Kidney (tissue), 14 donors: ENCODE data around the gene MASP2. TPM values are rescaled to one million over a fixed set of nuclear protein-coding genes. Genes with fewer than 3 reads are reported as not detected.

ENCODE experiments used
- DNase-seq, 5 donors: peaks; one replicate each; pipeline ENCODE4 v3.0.0-alpha.2; 2013 to 2020
- FAIRE-seq: peaks from 2 replicates; lab custom pipeline; 2012; peaks lifted over from hg19 to GRCh38; lab: Jason Lieb, UNC
- H3K27ac ChIP-seq, 2 donors: one replicate each; pipeline ENCODE4 v1.7.0; 2013; ENCODE audit warnings: low read depth in 2 of 2, low read length in 2 of 2, inconsistent platforms in 1 of 2
- H3K27me3 ChIP-seq: one replicate; pipeline ENCODE4 v1.7.1; 2013; ENCODE audit warnings: low read length, inconsistent platforms; ENCODE audit not compliant: control insufficient read depth, insufficient read depth
- H3K36me3 ChIP-seq, 3 donors: one replicate each; pipeline versions ENCODE4 v1.7.0 to v1.7.1; 2013; ENCODE audit warnings: low read length in 3 of 3, control low read depth in 1 of 3, inconsistent platforms in 1 of 3; ENCODE audit not compliant: insufficient read depth in 3 of 3, control insufficient read depth in 2 of 3
- H3K4me1 ChIP-seq, 3 donors: one replicate each; pipeline versions ENCODE4 v1.7.0 to v1.7.1; 2013; ENCODE audit warnings: low read length in 3 of 3, inconsistent platforms in 1 of 3, low read depth in 1 of 3; ENCODE audit not compliant: control insufficient read depth in 2 of 3, insufficient read depth in 2 of 3
- H3K4me3 ChIP-seq, 3 donors: one replicate each; pipeline versions ENCODE4 v1.7.0 to v1.8.1; 2013; ENCODE audit warnings: low read length in 3 of 3, control low read depth in 1 of 3, inconsistent platforms in 1 of 3
- H3K9ac ChIP-seq, 3 donors: one replicate each; pipeline versions ENCODE4 v1.7.0 to v1.7.1; 2013; ENCODE audit warnings: low read length in 3 of 3, control low read depth in 1 of 3, inconsistent platforms in 1 of 3
- H3K9me3 ChIP-seq, 3 donors: one replicate each; pipeline versions ENCODE4 v1.7.0 to v1.7.1; 2013; ENCODE audit warnings: low read length in 3 of 3, control low read depth in 1 of 3, inconsistent platforms in 1 of 3; ENCODE audit not compliant: control insufficient read depth in 2 of 3, insufficient read depth in 1 of 3
- intact Hi-C: fragments of 100-400 bp; cut with DNase I; formaldehyde crosslinking; loops from one replicate; pipeline ENCODE4 v1.11.1; 2022
- polyA plus RNA-seq: library from polyadenylated mRNA; stranded (reverse); fragments of 350-450 nt; fragmentation: Illumina TruSeq; extraction: RNeasy Lipid Tissue Mini Kit (QIAGEN cat#74804); gene quantifications from one replicate; pipeline ENCODE4 v1.2.3, GENCODE V29; 2014; ENCODE audit warnings: low read depth, low replicate concordance; ENCODE audit not compliant: insufficient read depth
- total RNA-seq: library from RNA; stranded (reverse); fragmentation: NEBNext Ultra II Directional; extraction: Animal tissue kit (Norgen Biotek cat#: 25700); gene quantifications from one replicate; pipeline ENCODE4 v1.2.1, GENCODE V29; 2021
- TF ChIP-seq, protein P1 (sequence below): IDR thresholded peaks from 3 replicates; pipeline ENCODE4 v1.5.1; 2012; ENCODE audit warnings: mild to moderate bottlenecking, moderate library complexity, borderline replicate concordance; ENCODE audit not compliant: insufficient read depth; ENCODE audit errors: extremely low read depth
- donor health status: control.
- donor health status: control.
- donor health status: control.
- donor health status: control.
- donor health status: control.
- donor health status: DM: yes; HTN: yes; CAD: no.
- donor health status: Normal renal cell carcinoma (clear cell type).

Gene MASP2
- total and polyA plus RNA-seq, 2 donors from 2014 or later: not detected

DNA sequence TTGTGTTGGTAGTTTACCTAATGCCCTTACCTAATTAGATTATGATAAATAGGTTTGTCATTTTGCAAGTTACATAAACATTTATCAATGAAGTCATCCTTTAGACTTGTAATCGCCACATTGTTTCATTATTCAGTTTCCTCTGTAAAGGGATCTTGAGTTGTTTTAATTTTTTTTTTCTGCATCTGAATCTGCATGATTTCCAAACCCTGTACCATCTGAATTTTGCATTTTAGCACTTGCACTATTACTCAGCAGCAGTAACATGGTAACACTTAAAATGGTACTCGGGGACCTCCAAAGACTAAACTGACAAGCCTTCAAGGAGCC, 22.2 kb downstream of the MASP2 start:
- Histone ChIP-seq H3K4me1 (no peaks in the 10 kb centered on the region), H3K36me3 (peaks cover 2 to 66% (median 36%) of the 10 kb centered on the region in 3 donors), H3K27me3 (no peaks in the 10 kb centered on the region), H3K9ac (no peak overlapping the region), H3K4me3 (no peak overlapping the region), H3K27ac (no peak overlapping the region), H3K9me3 (no peaks in the 10 kb centered on the region)
- DNase-seq (no peak), FAIRE-seq (no peak)
- intact Hi-C loops: no loop called here
- TF ChIP-seq, protein P1, sequence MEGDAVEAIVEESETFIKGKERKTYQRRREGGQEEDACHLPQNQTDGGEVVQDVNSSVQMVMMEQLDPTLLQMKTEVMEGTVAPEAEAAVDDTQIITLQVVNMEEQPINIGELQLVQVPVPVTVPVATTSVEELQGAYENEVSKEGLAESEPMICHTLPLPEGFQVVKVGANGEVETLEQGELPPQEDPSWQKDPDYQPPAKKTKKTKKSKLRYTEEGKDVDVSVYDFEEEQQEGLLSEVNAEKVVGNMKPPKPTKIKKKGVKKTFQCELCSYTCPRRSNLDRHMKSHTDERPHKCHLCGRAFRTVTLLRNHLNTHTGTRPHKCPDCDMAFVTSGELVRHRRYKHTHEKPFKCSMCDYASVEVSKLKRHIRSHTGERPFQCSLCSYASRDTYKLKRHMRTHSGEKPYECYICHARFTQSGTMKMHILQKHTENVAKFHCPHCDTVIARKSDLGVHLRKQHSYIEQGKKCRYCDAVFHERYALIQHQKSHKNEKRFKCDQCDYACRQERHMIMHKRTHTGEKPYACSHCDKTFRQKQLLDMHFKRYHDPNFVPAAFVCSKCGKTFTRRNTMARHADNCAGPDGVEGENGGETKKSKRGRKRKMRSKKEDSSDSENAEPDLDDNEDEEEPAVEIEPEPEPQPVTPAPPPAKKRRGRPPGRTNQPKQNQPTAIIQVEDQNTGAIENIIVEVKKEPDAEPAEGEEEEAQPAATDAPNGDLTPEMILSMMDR: no peak

DNA sequence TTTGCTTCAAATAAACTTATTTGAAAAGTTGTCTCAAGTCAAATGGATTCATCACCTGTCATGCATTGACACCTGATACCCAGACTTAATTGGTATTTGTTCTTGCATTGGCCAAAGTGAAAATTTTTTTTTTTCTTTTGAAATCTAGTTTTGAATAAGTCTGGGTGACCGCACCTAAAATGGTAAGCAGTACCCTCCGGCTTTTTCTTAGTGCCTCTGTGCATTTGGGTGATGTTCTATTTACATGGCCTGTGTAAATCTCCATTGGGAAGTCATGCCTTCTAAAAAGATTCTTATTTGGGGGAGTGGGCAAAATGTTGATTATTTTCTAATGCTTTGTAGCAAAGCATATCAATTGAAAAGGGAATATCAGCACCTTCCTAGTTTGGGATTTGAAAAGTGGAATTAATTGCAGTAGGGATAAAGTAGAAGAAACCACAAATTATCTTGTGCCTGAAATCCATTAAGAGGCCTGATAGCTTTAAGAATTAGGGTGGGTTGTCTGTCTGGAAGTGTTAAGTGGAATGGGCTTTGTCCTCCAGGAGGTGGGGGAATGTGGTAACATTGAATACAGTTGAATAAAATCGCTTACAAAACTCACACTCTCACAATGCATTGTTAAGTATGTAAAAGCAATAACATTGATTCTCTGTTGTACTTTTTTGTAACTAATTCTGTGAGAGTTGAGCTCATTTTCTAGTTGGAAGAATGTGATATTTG, 22.7 kb downstream of the MASP2 start:
- H3K36me3 ChIP-seq: peaks cover 2 to 68% (median 39%) of the 10 kb centered on the region in 3 donors
- no peaks in the 10 kb centered on the region for H3K9me3 ChIP-seq
- no peak overlapping the region for H3K4me3 ChIP-seq
- intact Hi-C loops: no loop called here
- H3K4me1 ChIP-seq: no peaks in the 10 kb centered on the region
- no peak overlapping the region for H3K27ac ChIP-seq
- DNase-seq (no peak), FAIRE-seq (no peak)
- H3K27me3 ChIP-seq: no peaks in the 10 kb centered on the region
- TF ChIP-seq, protein P1: no peak
- H3K9ac ChIP-seq: no peak overlapping the region

DNA sequence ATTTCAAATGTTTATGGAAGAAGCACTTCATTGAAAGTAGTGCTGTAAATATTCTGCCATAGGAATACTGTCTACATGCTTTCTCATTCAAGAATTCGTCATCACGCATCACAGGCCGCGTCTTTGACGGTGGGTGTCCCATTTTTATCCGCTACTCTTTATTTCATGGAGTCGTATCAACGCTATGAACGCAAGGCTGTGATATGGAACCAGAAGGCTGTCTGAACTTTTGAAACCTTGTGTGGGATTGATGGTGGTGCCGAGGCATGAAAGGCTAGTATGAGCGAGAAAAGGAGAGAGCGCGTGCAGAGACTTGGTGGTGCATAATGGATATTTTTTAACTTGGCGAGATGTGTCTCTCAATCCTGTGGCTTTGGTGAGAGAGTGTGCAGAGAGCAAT, 23.8 kb downstream of the MASP2 start:
- DNase-seq (no peak), FAIRE-seq (no peak)
- Histone ChIP-seq H3K27me3 (no peaks in the 10 kb centered on the region), H3K9ac (no peak overlapping the region), H3K4me1 (no peaks in the 10 kb centered on the region), H3K27ac (no peak overlapping the region), H3K36me3 (peaks cover 7 to 79% (median 46%) of the 10 kb centered on the region in 3 donors), H3K4me3 (no peak overlapping the region), H3K9me3 (no peaks in the 10 kb centered on the region)
- intact Hi-C loops: no loop called here
- TF ChIP-seq, protein P1: no peak
